Astrocyte (in vitro differentiated cells and primary cell): Measurements from ENCODE around the gene DNAH2. TPM values are rescaled to one million over a fixed set of nuclear protein-coding genes. Genes with fewer than 3 reads are reported as not detected.

ENCODE experiments used
- DNase-seq: peaks from one replicate; pipeline ENCODE4 v3.0.0-alpha.2; 2010; ENCODE audit warnings: low read depth
- FAIRE-seq: peaks from 2 replicates; lab custom pipeline; 2011; peaks lifted over from hg19 to GRCh38; lab: Jason Lieb, UNC
- H2AFZ ChIP-seq: 2 replicates; pipeline ENCODE4 v1.6.0; 2012; ENCODE audit warnings: low read depth, low read length, inconsistent platforms
- H3K27ac ChIP-seq: 2 replicates; pipeline ENCODE4 v1.5.1; 2011; ENCODE audit warnings: low read depth, low read length, inconsistent platforms
- H3K27me3 ChIP-seq: 2 replicates; pipeline ENCODE4 v1.6.0; 2011; ENCODE audit warnings: low read length, inconsistent platforms; ENCODE audit not compliant: insufficient read depth
- H3K36me3 ChIP-seq: 2 replicates; pipeline ENCODE4 v1.5.1; 2011; ENCODE audit warnings: low read length, inconsistent platforms; ENCODE audit not compliant: insufficient read depth
- H3K4me1 ChIP-seq: 2 replicates; pipeline ENCODE4 v1.5.1; 2011; ENCODE audit warnings: low read length, inconsistent platforms; ENCODE audit not compliant: insufficient read depth
- H3K4me2 ChIP-seq: 2 replicates; pipeline ENCODE4 v1.6.0; 2012; ENCODE audit warnings: low read length, inconsistent platforms
- H3K4me3 ChIP-seq: 2 replicates; pipeline ENCODE4 v1.5.1; 2011; ENCODE audit warnings: low read depth, mild to moderate bottlenecking, low read length, inconsistent platforms; ENCODE audit not compliant: insufficient read depth
- H3K79me2 ChIP-seq: 2 replicates; pipeline ENCODE4 v1.6.0; 2012; ENCODE audit warnings: mild to moderate bottlenecking, low read length, inconsistent platforms; ENCODE audit not compliant: insufficient read depth
- H3K9ac ChIP-seq: 2 replicates; pipeline ENCODE4 v1.6.0; 2012; ENCODE audit warnings: mild to moderate bottlenecking, low read length, inconsistent platforms
- H3K9me3 ChIP-seq: 2 replicates; pipeline ENCODE4 v1.5.1; 2012; ENCODE audit warnings: low read depth, mild to moderate bottlenecking, low read length, inconsistent platforms; ENCODE audit not compliant: insufficient read depth
- H4K20me1 ChIP-seq: 2 replicates; pipeline ENCODE4 v1.6.0; 2012; ENCODE audit warnings: low read length, inconsistent platforms; ENCODE audit not compliant: insufficient read depth
- H3K27ac Mint-ChIP-seq: one replicate; pipeline ENCODE4 v1.8.0; 2021; ENCODE audit warnings: mild to moderate bottlenecking, mixed read lengths; ENCODE audit not compliant: unreplicated experiment
- H3K27me3 Mint-ChIP-seq: one replicate; pipeline ENCODE4 v1.8.0; 2021; ENCODE audit warnings: low read depth, mixed read lengths; ENCODE audit not compliant: unreplicated experiment
- H3K36me3 Mint-ChIP-seq: one replicate; pipeline ENCODE4 v1.8.0; 2021; ENCODE audit warnings: low read depth, mixed read lengths; ENCODE audit not compliant: unreplicated experiment
- H3K4me1 Mint-ChIP-seq: one replicate; pipeline ENCODE4 v1.8.0; 2021; ENCODE audit warnings: low read depth, mixed read lengths; ENCODE audit not compliant: unreplicated experiment
- H3K4me3 Mint-ChIP-seq: one replicate; pipeline ENCODE4 v1.8.0; 2021; ENCODE audit warnings: mild to moderate bottlenecking, moderate library complexity, mixed read lengths; ENCODE audit not compliant: unreplicated experiment
- H3K9me3 Mint-ChIP-seq: one replicate; pipeline ENCODE4 v1.8.0; 2021; ENCODE audit warnings: mild to moderate bottlenecking, mixed read lengths; ENCODE audit not compliant: unreplicated experiment
- CTCF ChIP-seq: IDR thresholded peaks from 2 replicates; pipeline ENCODE4 v1.5.1; 2011; ENCODE audit warnings: low read depth, mild to moderate bottlenecking, inconsistent platforms, low read length, moderate library complexity; ENCODE audit not compliant: insufficient read depth
- EZH2 ChIP-seq: IDR thresholded peaks from 2 replicates; pipeline ENCODE4 v1.6.1; 2012; ENCODE audit warnings: mild to moderate bottlenecking, low read length, inconsistent platforms; ENCODE audit not compliant: insufficient read depth
- total RNA-seq: library from RNA; stranded (reverse); gene quantifications from 2 replicates; pipeline ENCODE4 v1.2.1, GENCODE V29; 2021

DNAH2 gene
- total RNA-seq, 1 donor from 2014 or later: 0.11 TPM

GRCh38 chr17:7756968-7757367 is 39.4 kb downstream of the DNAH2 start:
- Histone ChIP-seq H2AFZ (no peak overlapping the region), H3K36me3 (no peaks in the 10 kb centered on the region), H3K79me2 (no peaks in the 10 kb centered on the region), H3K27me3 (no peaks in the 10 kb centered on the region), H3K4me3 (no peak overlapping the region), H3K4me2 (no peak overlapping the region), H3K9me3 (no peaks in the 10 kb centered on the region), H3K4me1 (no peaks in the 10 kb centered on the region), H3K27ac (no peak overlapping the region), H4K20me1 (no peaks in the 10 kb centered on the region), H3K9ac (no peak overlapping the region)
- Mint-ChIP-seq H3K9me3 (peaks cover 11% of the 10 kb centered on the region), H3K4me3 (no peak overlapping the region), H3K27me3 (peaks cover 37% of the 10 kb centered on the region), H3K36me3 (peaks cover 7% of the 10 kb centered on the region), H3K4me1 (no peaks in the 10 kb centered on the region), H3K27ac (no peak overlapping the region)
- no peak for DNase-seq
- FAIRE-seq: no peak
- TF ChIP-seq EZH2: no peak
- no peak for TF ChIP-seq CTCF

GRCh38 chr17:7763919-7764318 is 46.4 kb downstream of the DNAH2 start:
- no peak for FAIRE-seq
- Mint-ChIP-seq H3K36me3 (no peaks in the 10 kb centered on the region), H3K4me3 (no peak overlapping the region), H3K4me1 (no peaks in the 10 kb centered on the region), H3K9me3 (peaks cover 5% of the 10 kb centered on the region), H3K27me3 (peaks cover 19% of the 10 kb centered on the region), H3K27ac (no peak overlapping the region)
- DNase-seq: no peak
- Histone ChIP-seq H2AFZ (no peak overlapping the region), H3K36me3 (no peaks in the 10 kb centered on the region), H3K79me2 (no peaks in the 10 kb centered on the region), H3K4me1 (no peaks in the 10 kb centered on the region), H3K4me2 (no peak overlapping the region), H3K9ac (no peak overlapping the region), H3K9me3 (no peaks in the 10 kb centered on the region), H3K27me3 (peaks cover 2% of the 10 kb centered on the region), H3K4me3 (no peak overlapping the region), H3K27ac (no peak overlapping the region), H4K20me1 (no peaks in the 10 kb centered on the region)
- TF ChIP-seq CTCF: no peak
- TF ChIP-seq EZH2: no peak

- FAIRE-seq: no peak
- H3K27ac Mint-ChIP-seq: no peak overlapping the region
- no peak overlapping the region for H3K4me3 ChIP-seq
- no peak for DNase-seq
- H3K36me3 Mint-ChIP-seq: no peaks in the 10 kb centered on the region
- H3K4me1 Mint-ChIP-seq: no peaks in the 10 kb centered on the region
- H4K20me1 ChIP-seq: no peaks in the 10 kb centered on the region
- H3K4me3 Mint-ChIP-seq: no peak overlapping the region
- H3K79me2 ChIP-seq: no peaks in the 10 kb centered on the region
- no peak overlapping the region for H3K4me2 ChIP-seq
- TF ChIP-seq EZH2: no peak
- TF ChIP-seq CTCF: no peak
- H3K27ac ChIP-seq: no peak overlapping the region
- H3K27me3 ChIP-seq: peaks cover 4% of the 10 kb centered on the region
- H3K9me3 Mint-ChIP-seq: no peaks in the 10 kb centered on the region
- no peaks in the 10 kb centered on the region for H3K9me3 ChIP-seq
- H3K36me3 ChIP-seq: no peaks in the 10 kb centered on the region
- H3K4me1 ChIP-seq: no peaks in the 10 kb centered on the region
- H3K9ac ChIP-seq: no peak overlapping the region
- peaks cover 18% of the 10 kb centered on the region for H3K27me3 Mint-ChIP-seq
- no peak overlapping the region for H2AFZ ChIP-seq
Measured at GRCh38 chr17:7767004-7767403, 49.5 kb downstream of the DNAH2 start.
